ENCODE measurements around the gene IQSEC1. TPM values are rescaled to one million over a fixed set of nuclear protein-coding genes. Genes with fewer than 3 reads are reported as not detected.

The IQSEC1 gene
- total and polyA plus RNA-seq, 2 donors (not counting 3 experiments of a cell fraction or from before 2014, with no cell fraction given), result 5.2 to 18.0 TPM

DNA sequence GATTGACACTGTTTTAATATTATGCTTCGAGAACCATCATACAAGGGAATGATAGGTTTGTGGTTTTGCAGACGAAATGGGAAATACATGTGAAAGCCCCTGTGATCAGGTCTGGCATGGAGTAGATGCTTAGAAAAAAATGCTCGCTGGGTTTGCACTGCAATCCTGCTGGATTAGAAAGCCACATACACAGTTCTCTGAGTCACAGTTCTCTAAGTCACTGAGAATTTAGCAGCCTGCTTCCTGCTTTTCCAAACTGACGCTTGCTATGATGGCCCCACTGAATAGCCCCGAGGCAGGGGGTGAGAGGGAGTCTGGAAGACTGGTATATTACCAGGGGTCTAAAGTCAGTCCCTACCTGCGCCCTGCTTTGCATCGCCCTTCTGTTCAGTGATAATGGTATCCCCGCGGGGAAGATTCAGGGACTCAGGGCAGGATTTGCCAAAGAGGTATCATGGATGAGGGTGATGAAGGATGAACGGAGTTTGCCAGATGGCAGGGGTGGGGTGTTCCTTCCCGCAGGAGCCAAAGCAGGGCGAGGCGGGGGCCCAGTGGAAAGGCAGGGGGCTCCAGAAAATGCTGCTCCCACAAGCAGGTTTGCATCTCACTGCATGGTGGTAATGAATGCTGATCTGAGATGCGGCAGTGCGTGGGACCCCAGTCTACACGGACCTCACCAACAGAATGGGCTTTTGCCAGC lies 82.3 kb downstream of the IQSEC1 start:
- peaks cover 5% of the 10 kb centered on the region for H3K4me1 ChIP-seq (ENCODE audit: control insufficient read depth, extremely low read depth, insufficient read depth, low read length)
- ChIA-PET POLR2A (no interaction called here), CTCF (interaction anchor here (0.6 kb wide), 1 partner anchor 1623 kb away, joined by 3 read pairs; no protein-coding TSS in a partner anchor)
- FAIRE-seq (no peak), DNase-seq (ENCODE audit: low read depth, low spot score) (no peak)
- no peak overlapping the region for H3K27ac ChIP-seq (ENCODE audit: insufficient read depth, low read depth, low read length)
- no peak overlapping the region for H3K4me3 ChIP-seq (replicated peaks in 1 of 3; ENCODE audit: insufficient read depth in 1 of 3, low read depth in 1 of 3, low read length in 3 of 3)
- H3K9me1 ChIP-seq (replicated peaks; ENCODE audit: control insufficient read depth, extremely low read depth, insufficient read depth, low read length), result no peaks in the 10 kb centered on the region
- H3K27me3 ChIP-seq (ENCODE audit: control insufficient read depth in 2 of 2, insufficient read depth in 2 of 2, low read length in 2 of 2), result peaks cover 15 to 19% of the 10 kb centered on the region in 2 experiments
- H3K4me2 ChIP-seq (ENCODE audit: insufficient read depth, low read length), result no peak overlapping the region
- H3K79me2 ChIP-seq (ENCODE audit: control insufficient read depth, insufficient read depth, low read length), result no peaks in the 10 kb centered on the region
- no peaks in the 10 kb centered on the region for H3K9me3 ChIP-seq (replicated peaks; ENCODE audit: control insufficient read depth, insufficient read depth, low read length)
- intact Hi-C loops (cut with micrococcal nuclease), result loop anchor here (10.0 kb wide), 1 partner anchor 464 kb away; no protein-coding TSS in a partner anchor
- H3K36me3 ChIP-seq (ENCODE audit: control insufficient read depth in 2 of 2, extremely low read depth in 1 of 2, insufficient read depth in 2 of 2, low read length in 2 of 2), result no peaks in the 10 kb centered on the region
- BruUV-seq (replicated peaks), result no TSS peak
- no peak for TF ChIP-seq MYC (IDR thresholded peaks at IDR 0.05; ENCODE audit: low read depth, low read length)
- no peak for TF ChIP-seq POLR2A (IDR thresholded peaks at IDR 0.05; ENCODE audit: low read depth, low read length)
- TF ChIP-seq GATA2 (IDR thresholded peaks at IDR 0.05; ENCODE audit: insufficient read depth, insufficient read length, low read depth, low read length), result no peak
- TF ChIP-seq FOS (IDR thresholded peaks at IDR 0.05; ENCODE audit: borderline replicate concordance, insufficient read depth, low read length), result no peak
- no peak for TF ChIP-seq EZH2 (IDR thresholded peaks at IDR 0.05; ENCODE audit: borderline replicate concordance, low read depth, low read length, severe bottlenecking)
- TF ChIP-seq MAX (IDR thresholded peaks at IDR 0.05; ENCODE audit: insufficient read depth, insufficient read length), result no peak
- TF ChIP-seq, protein P1, sequence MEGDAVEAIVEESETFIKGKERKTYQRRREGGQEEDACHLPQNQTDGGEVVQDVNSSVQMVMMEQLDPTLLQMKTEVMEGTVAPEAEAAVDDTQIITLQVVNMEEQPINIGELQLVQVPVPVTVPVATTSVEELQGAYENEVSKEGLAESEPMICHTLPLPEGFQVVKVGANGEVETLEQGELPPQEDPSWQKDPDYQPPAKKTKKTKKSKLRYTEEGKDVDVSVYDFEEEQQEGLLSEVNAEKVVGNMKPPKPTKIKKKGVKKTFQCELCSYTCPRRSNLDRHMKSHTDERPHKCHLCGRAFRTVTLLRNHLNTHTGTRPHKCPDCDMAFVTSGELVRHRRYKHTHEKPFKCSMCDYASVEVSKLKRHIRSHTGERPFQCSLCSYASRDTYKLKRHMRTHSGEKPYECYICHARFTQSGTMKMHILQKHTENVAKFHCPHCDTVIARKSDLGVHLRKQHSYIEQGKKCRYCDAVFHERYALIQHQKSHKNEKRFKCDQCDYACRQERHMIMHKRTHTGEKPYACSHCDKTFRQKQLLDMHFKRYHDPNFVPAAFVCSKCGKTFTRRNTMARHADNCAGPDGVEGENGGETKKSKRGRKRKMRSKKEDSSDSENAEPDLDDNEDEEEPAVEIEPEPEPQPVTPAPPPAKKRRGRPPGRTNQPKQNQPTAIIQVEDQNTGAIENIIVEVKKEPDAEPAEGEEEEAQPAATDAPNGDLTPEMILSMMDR (IDR thresholded peaks at IDR 0.05; ENCODE audit: extremely low read depth in 1 of 2, insufficient read depth in 1 of 2, low read depth in 1 of 2, low read length in 2 of 2), result no peak
- TF ChIP-seq JUN (IDR thresholded peaks at IDR 0.05; ENCODE audit: borderline replicate concordance, insufficient read depth, insufficient read length, low read depth), result no peak
- no peak for TF ChIP-seq POLR2AphosphoS5 (IDR thresholded peaks at IDR 0.05; ENCODE audit: insufficient read depth, low read depth, low read length)
- no peak overlapping the region for H3K9ac ChIP-seq (replicated peaks; ENCODE audit: extremely low read depth, insufficient read depth, low read length)
- no peak overlapping the region for H2AFZ ChIP-seq (ENCODE audit: low read depth, low read length)
- H4K20me1 ChIP-seq (replicated peaks; ENCODE audit: control insufficient read depth, extremely low read depth, insufficient read depth, low read length), result no peaks in the 10 kb centered on the region
- dilution Hi-C loops (cut with MboI; ENCODE audit: extremely low pct_ligation_motif_present, low sequenced_read_pairs), result no loop called here
